ENCODE results near the gene SLC2A13.
"Not testable (repeated sequence)": the region's sequence is repeated elsewhere in the genome, so short reads cannot be mapped to it uniquely, and the experiment has no call there.

SLC2A13 gene

DNA sequence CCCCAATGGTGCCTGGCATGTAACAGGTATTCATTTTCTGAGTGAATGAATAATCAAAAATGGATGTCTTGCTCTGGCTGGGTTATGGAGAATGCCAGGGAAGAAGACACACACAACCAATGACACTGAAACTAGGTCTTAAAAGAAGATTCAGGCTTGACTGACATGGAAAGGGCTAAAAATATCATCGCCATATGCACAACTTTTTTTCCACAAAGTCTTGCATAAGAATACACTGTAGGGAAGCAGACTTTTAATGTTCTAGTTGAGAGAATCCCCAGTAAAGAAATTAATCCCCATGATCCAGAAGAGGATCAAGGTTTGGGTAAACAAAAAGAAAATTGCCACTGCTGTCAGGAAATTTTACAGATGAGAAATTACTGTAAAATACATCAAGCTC lies 116.4 kb downstream of the SLC2A13 start:
- DNase-seq, result no peak

DNA sequence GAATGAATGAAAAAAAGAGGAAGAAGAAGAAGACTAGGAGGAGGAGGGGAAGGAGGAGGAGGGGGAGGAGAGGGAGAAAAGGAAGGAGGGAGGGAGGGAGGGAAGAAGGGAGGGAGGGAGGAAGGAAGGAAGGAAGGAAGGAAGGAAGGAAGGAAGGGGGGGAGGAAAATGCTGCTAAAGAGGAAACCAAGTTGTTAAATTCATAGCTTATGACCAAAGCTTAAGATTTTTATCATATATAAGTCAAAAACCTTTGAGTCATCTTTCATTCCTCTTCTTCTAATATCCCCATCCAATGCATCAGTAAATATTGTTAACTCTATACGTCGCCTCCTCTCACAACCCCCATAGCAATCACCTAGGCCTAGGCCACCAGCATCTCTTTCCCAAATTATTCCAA lies 117.3 kb downstream of the SLC2A13 start:
- no peak for DNase-seq

DNA sequence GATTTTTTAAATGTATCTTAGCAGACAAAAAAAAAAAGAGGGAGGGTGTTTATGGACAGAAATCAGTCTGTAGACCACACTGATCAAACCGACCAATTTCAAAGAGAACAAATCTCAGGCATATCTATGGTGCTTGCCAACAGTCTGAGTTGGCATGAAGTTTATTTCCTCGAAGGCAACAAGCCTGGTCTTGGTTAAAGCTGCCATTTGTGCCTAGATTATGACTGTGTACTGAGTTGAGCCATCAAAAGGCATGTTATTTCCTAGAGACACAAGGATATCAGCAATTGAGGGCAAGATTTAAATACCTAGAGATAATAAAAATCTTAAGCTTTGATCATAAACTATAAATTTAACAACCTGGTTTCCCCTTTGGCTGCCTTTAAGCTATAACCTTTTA lies 119.2 kb downstream of the SLC2A13 start:
- no peak for DNase-seq

DNA sequence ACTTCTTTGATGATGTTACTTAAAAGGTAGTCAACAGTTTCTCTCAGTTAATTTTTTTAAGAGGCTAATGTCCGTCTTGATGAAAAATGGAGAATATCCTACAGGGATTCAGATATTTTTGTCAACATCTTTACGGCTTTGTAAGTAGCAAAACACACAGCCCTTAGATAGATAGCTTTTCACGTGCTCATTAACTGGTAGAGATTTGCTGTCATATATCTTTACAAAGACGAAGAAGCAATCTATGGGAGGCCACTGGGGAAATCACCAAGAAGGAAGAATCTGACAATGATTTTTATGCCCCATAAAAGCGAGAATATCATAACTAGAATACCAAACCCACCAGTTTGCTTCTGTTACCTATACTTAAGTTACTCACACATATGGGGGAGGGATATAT lies 121.2 kb downstream of the SLC2A13 start:
- no peak for DNase-seq

DNA sequence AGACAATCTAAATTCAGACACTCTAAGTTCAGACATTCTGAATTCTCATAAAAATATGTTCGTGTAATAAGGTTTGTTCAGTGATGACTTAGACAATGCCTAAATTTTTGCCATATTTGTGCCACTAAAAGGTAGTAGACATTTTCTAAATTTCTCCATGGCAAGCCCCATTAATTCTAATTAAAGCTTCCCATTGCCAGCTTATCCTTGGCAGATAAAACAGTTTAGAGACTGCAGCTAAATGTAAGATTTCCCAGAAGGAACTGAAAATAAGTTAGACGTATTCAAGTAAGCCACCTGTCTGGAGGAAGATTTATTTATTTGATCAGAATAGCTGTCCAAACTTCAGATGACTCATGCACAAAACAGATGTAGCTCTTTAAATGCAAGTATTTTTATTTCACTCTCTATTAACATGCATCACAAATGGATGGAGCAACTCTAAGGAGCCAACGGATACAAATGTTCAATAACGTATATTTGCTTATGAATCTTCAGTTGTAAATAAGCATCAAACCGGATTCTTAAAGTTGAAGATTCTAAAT lies 130.4 kb downstream of the SLC2A13 start:
- DNase-seq, result no peak

DNA sequence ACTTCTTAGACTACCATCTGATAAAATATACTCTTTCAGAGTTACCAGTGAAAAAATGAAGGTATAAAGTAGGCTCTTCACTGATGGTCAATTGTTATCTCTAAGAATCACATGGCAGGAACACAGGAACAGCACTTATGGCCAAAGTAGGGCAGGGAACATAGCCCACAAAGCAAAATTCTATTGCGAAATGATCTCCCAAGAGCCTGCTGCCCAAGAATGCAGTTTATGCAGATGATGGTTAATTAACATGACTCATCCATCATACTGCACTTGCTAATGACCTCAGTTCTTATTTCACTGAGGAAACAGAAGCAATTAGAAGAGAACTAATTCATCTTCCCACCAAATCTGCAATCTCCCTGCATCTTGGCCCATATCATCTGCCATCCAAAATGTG lies 133.8 kb downstream of the SLC2A13 start:
- no peak for DNase-seq

DNA sequence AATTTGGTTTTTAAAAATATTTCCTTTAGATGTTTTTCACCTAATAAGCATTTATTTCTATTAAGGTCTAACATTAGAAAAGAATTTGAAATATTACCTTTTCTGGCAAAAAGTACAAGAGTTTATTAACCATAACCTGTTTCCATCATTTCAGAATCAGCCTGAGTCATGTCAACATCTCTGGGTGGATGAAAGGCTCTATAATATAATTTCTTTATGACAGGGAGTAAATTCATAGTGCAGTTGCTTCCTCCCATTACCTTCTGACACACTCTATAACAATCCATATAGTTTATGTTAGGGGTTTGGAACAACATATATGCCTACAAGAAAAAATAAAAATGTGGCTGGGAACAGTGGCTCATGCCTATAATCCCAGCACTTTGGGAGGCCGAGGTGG lies 134.5 kb downstream of the SLC2A13 start:
- DNase-seq, result no peak

DNA sequence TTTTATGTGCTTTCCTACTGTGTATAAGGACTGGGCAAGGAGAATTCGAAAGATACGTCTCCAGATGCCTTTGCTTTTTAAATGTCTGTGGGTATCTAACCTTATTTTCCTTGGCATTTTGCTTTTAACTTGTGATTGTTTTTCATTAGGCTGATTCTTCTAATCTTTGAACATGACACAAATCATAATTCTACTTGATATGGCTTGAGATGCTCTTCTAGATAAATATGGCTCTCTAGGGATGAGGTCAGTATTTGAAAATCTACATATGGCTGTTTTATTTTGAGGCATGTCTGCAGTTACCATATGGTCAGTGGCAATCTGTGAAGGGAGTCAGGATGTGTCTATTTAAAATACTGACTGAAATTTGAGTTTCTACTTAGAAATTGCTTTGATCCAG lies 139.2 kb downstream of the SLC2A13 start:
- no peak for DNase-seq

DNA sequence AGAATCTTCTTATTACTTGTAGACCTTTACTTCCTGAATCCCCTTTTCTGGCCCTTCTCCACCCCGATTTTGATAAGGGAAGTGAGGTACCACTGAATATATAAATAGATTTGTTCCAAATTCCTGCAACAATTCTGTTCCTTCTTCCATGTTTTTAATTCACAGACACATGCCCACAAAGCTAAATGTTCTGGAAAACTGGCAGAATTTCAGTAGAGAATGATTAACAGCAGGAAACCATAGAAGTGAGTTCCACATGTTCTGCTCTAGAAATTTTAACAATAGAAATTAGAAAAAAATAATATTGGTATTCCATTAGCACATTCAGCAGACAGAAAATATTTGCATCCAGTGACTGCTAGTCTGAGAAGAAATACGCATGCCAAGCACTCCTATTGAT lies 139.6 kb downstream of the SLC2A13 start:
- DNase-seq, result no peak

DNA sequence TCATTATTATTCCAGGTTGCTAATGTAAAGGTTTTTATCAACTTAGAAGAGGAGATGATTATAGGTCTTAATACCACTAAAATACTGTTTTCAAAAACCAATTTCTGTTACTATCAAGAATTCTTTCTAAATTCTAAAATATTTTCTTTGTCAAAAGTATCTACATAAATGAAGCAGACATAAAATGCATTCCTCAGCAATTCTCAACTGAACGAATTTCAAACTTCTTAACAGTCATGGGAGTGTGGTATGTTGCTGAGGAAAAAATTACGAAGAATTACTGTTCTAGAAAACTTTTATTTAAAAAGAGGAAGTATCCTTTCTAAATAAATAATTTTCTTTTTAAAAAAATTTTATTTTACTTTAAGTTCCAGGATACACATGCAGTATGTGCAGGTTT lies 146.4 kb downstream of the SLC2A13 start:
- no peak for DNase-seq

DNA sequence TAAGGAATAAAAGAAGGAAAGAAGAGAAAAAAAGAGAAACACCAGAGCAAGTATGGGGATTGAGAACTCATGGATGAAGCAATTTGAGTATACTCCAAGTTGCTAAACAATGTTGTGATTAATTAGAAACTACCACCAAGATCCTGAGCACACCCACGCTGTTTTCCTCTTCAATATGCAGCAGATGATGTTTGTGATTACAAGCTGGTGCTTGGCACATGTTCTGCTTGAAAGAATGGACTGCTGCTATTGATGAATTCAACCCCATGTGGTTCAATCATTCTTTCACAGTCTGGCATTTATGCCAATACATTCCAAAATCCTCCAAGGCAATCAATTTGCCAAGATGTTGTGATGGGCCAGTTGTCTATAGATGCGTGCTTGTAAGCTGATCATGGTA lies 146.8 kb downstream of the SLC2A13 start:
- DNase-seq, result no peak

DNA sequence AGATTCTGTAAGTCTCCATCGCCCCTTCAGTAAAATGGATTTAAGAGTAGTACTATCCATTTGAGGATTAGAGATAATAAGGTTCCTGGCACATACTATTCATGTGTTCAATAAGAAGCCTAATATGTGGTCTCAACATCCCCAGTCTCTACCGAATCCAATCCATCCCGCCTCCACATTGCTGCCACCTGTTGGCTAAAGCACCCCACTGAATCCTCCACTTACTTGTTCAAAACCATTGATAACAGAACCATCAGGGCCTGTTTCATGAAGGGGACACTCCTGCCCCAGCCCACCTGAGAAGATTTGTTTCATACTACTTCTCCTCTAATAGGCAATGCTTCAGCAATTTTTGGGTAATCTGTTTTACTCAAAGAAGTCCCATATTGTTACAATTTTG lies 147.5 kb downstream of the SLC2A13 start:
- no peak for DNase-seq

DNA sequence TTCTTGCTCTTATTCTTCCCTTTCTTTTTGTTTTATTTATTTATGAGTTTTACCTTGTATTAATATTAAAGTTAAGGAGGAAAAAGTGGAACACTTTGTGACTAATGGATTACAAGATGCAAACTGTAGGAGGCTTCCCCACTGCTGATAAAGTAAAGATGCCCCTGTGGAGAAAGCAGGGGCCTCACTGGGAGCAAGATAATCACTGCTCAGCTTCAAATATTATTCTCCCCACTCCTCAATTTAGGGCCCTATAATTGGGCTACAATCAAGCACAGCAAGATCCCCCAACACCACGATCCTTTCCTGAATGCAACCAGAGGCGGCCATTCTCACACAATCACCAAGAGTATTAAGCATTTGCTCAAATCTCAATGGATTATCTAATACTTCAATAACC lies 149.2 kb downstream of the SLC2A13 start:
- DNase-seq, result no peak

DNA sequence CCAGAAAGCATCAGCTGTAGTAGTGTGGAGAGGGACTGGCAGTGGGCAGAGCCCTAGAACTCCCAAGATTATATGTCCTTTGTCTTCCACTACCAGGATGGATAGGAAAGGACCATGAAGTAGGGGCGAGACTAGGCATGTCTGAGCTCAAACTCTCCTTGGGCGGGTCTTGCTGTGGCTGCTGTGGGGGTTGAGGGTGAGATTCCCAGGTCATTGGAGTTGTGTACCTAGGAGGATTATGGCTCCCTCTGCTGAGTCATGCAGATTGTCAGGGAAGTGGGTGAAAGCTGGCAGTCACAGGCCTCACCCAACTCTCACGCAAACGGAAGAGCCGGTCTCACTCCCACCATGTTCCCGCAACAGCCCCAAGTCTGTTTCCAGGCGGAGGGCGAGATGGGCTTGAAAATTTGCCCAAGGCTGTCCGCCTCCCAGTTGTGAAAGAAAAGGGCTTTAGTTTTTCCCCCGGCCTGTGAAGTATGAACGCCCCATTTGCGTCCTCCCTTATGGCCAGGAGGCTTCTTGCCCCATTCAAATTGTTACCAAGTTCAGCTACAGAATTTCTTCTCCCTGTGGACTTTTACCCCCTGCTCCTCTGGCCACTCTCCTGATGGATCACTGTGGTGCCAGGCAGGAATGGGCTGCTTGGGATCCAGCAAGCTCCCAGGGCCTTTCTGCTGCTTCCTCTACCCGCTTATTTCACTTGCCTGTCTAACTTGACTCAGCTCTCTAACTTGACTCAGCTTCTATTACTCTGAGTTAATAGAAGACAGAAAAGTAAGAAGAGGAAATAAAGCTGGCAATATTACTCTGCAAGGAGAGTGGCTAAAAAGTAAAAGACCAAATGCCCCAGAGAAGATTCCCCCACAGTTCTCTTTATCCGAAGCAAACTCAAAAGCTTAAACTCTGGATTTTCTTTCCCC lies 159.3 kb downstream of the SLC2A13 start:
- DNase-seq, result no peak

DNA sequence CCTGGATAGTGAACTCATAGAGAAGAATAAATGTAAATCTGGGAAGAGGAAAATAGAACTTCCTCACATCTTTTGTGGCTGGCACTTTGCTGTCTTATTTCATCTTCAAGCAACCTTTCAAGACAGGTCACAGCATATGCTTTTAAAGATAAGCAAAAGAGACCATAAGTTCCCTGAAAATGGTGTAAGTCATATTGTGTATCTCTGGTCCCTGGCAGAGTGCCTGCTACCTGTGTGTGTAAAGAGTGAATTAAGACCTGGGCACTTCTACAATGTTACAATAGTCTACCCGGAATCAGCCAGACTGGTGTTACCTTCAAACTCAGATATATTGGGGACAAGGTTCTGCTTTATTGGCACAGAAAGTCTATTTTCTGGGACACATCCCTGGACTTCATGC lies 168.8 kb downstream of the SLC2A13 start:
- DNase-seq, result no peak

DNA sequence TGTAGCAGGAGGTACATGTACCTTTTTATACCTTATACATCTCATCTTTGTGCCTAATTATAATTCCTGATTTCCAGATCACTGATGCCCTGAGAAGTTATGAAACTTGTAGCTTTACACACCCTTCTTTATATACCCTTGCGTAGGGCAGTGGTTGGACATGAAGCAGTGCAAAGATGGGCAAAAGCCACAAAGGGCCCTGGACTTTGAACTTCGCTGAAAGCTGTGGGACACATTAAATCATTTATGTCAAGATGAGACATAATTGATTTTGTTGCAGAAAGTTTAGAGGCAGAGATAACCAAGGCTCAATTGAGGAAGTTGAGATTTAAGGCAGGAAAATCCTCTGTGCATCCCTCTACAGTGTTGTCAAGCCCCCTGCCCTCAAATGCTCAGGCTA lies 170.0 kb downstream of the SLC2A13 start:
- DNase-seq, result no peak

DNA sequence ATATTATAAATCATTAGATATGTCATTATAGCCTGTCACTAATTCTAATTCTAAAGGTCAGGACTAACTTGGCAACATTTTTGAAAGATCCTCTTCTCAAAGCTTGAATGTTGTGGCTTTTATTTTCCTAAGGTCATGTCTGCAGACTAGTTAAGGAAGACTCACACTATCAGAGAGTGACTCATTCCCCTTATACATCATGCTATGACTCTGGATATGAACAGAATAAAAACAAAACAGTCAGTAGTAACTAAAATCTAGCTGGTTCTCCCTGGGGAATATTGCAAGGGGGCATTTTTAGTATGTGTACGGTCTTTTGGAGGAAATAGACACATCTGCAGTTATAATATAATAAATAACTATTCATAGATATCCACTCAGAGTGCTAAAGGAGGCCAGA lies 170.6 kb downstream of the SLC2A13 start:
- no peak for DNase-seq

DNA sequence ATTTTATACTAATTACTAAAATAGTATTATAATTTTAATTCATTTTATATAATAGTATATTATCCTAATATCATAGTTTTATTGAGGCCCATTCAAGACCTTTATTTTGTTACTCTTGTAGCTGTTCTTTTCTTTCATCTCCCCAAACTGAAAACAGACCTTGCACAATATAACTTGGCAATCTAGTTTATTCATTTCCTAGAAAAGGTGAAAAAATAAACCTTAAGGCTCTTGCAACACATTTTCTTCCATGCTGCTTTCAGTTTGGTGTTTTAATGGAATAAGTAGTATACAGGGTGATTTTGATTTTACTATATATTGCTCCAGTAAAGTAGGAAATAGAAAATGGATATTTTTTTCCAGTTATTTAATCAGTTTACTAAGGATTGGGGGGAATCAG lies 174.0 kb downstream of the SLC2A13 start:
- DNase-seq, result no peak

DNA sequence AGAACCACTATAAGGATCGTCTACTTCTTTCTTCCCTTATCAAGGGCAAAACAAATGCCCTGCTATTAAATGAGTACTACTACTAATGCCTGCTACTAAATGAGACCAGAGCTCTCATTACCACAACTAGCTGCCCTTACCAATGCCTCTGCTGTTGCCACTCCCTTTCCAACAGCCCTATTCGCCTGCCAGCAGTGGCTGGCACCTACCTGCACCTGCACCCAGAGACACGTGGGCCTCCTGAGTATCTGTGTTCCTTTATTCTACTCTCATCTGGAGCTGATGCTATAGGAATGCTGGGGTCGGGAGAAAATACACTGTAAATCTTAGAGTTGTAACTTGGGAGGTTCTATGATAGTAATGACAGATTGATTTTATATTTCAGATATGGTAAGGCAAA lies 174.7 kb downstream of the SLC2A13 start:
- no peak for DNase-seq

DNA sequence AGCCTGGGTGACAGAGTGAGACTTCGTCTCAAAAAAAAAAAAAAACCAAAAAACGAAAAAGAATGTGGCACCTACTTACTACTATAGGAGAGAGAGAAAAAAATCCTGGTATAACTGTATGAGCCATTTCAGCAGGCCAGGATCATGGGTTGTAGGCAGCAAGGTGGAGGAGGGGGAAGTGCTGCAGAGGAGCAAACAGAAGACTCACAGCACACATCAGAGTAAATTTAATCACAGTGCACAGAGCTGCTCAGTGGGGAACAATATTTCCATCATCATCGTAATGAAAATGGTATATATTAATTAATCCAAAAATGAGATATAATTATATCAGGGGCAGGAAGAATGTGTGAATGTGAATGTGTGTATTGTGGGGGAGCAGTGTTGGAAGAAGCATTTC lies 175.8 kb downstream of the SLC2A13 start:
- no peak for DNase-seq

DNA sequence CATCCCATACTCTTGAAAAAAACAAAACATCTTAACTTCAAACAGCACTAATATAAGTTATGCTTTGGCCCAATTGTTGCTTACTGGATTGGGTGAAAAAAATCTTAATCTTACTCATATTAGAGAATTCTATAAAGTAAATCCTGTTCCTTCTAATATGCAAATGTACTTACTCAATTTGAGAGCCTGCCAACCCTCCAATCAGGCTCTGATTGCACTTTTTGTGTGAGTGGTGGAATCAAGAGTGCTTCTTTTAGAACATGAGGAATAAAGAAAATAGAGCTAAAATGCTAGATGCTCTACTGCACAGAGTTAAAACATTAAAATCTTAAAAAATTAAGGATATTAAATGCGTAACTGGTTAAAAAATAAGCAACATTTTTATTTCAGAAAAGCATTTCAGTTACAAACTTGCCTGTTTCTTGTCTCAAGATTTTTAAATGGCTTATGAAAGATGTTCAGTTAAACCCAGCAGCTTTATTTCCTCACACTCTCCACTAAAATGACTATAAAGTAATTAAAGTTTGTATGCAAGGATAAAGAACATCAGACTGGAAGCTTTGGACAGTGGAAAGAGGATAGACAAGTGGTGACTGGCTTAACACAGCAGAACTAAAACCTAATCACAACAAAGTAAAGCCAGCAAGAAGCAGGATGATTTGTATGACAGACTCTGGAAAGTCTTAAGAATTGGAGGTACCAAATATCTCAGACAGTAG lies 177.5 kb downstream of the SLC2A13 start:
- DNase-seq, result no peak

DNA sequence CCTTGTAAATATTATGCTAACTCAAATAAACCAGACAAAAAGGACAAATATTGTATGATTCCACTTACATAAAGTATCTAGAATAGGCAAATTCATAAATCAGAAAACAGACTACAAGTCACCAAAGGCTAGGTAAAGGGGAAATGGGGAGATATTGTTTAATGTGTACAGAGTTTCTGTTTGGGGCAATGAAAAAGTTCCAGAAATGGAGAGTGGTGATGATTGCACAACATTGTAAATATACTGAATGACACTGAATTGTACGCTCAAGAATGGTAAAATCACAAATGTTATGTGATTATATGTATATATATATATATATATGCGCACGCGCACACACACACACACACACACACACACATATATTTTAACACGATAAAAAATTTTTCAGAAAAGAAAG lies 182.5 kb downstream of the SLC2A13 start:
- DNase-seq, result no peak

DNA sequence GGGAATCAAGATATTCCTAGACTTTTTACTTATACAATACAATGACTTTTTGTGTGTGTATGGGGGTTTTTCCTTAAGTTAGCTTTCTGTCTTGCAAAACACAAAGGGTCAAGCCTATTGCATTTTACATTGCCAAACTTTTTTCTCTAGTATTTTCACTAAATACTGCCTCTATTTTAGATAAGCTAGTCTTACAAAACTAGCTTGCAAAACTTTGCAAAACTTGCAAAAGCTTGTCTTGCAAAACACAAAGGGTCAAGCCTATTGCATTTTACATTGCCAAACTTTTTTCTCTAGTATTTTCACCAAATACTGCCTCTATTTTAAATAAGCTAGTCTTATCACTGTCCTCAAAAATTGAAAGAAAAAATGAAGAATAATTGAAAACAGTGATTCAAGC lies 183.3 kb downstream of the SLC2A13 start:
- not testable (repeated sequence) for DNase-seq

DNA sequence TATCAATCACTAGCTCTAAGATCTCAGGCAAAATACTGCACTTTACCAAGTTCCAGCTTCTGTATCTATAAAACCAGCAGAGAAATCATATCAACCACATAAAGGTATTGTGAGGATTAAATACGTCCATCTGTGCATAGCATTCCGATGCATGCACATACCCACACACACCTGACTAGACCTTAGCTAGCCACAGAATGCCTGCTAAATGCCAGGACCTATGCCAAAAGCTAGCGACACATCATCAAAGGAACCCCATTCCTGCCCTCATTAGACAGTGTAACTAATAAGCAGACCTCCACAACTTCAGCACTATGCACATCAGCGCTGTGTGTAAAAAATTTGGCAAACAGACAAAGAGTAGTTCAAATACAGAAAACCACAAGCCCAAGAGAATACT lies 185.2 kb downstream of the SLC2A13 start:
- DNase-seq, result no peak

Data from NCI-H1105 (cell line).